Panc1 (cell line): Measurements from ENCODE around the gene EIF3L. TPM values are rescaled to one million over a fixed set of nuclear protein-coding genes. Genes with fewer than 3 reads are reported as not detected.

ENCODE experiments used
- ATAC-seq: fragments of 200-7000 bp; cut with Tn5 transposase; 2 replicates; pipeline ENCODE4 v1.9.1; 2020; ENCODE audit warnings: mild to moderate bottlenecking, moderate library complexity
- BruUV-seq: library from RNA; stranded (reverse); fragments of 400-500 nt; replicated peaks from 2 replicates; lab custom pipeline; 2021; lab: Mats Ljungman, UMichigan
- CTCF ChIA-PET: fragments of 300-600 bp; sonication (Branson Sonifier 250); formaldehyde crosslinking; loops from one replicate; lab custom pipeline; 2022; ENCODE audit warnings: antibody characterized with exemption; lab: Charles Lee
- POLR2A ChIA-PET: fragments of 300-600 bp; sonication (Branson Sonifier 250); formaldehyde crosslinking; loops from one replicate; lab custom pipeline; 2022; ENCODE audit warnings: antibody characterized with exemption; lab: Charles Lee
- DNase-seq: peaks from one replicate; pipeline ENCODE4 v3.0.0-alpha.2; 2010; ENCODE audit warnings: low read depth, low spot score
- H3K27ac ChIP-seq: 2 replicates; pipeline ENCODE4 v1.5.1; 2011; ENCODE audit warnings: mild to moderate bottlenecking, low read length, inconsistent platforms
- H3K27me3 ChIP-seq: fragments of 200-500 bp; sonication (Bioruptor generic); 2 replicates; pipeline ENCODE4 v1.6.0; 2014; ENCODE audit warnings: low read length, inconsistent platforms; ENCODE audit not compliant: control insufficient read depth, insufficient read depth
- H3K36me3 ChIP-seq: fragments of 200-500 bp; sonication (Bioruptor generic); 2 replicates; pipeline ENCODE4 v1.5.1; 2014; ENCODE audit warnings: inconsistent platforms, mild to moderate bottlenecking, low read length, moderate library complexity; ENCODE audit not compliant: control insufficient read depth, insufficient read depth
- H3K4me1 ChIP-seq: 2 replicates; pipeline ENCODE4 v1.5.1; 2011; ENCODE audit warnings: inconsistent platforms, mild to moderate bottlenecking, low read length, moderate library complexity; ENCODE audit not compliant: control insufficient read depth, insufficient read depth
- H3K4me3 ChIP-seq, 2 experiments: 2 replicates each; pipeline ENCODE4 v1.5.1; 2011 to 2012; ENCODE audit warnings: low read depth in 2 of 2, low read length in 2 of 2, mild to moderate bottlenecking in 2 of 2, inconsistent platforms in 1 of 2, moderate library complexity in 1 of 2
- H3K9me3 ChIP-seq: fragments of 200-500 bp; sonication (Bioruptor generic); 2 replicates; pipeline ENCODE4 v1.5.1; 2014; ENCODE audit warnings: low read depth, mild to moderate bottlenecking, inconsistent platforms, low read length, moderate library complexity; ENCODE audit not compliant: control insufficient read depth, insufficient read depth
- POLR2AphosphoS5 ChIP-seq: IDR thresholded peaks from 2 replicates; pipeline ENCODE4 v1.6.1; 2012; ENCODE audit warnings: mild to moderate bottlenecking, low read depth, low read length, moderate library complexity
- SIN3A ChIP-seq: IDR thresholded peaks from 2 replicates; pipeline ENCODE4 v1.6.1; 2012; ENCODE audit warnings: low read depth, mild to moderate bottlenecking, low read length, moderate library complexity, borderline replicate concordance; ENCODE audit not compliant: insufficient read depth
- TCF7L2 ChIP-seq: IDR thresholded peaks from 2 replicates; pipeline ENCODE4 v1.6.1; 2011; ENCODE audit warnings: mild to moderate bottlenecking, low read depth, low read length, inconsistent platforms
- in situ Hi-C: cut with HindIII; loops from 2 replicates; pipeline ENCODE4 v1.10.0; 2016; ENCODE audit warnings: low sequenced_read_pairs, low pct_unique_long_range_greater_than_20kb
- intact Hi-C: fragments of 100-400 bp; cut with micrococcal nuclease; formaldehyde crosslinking; loops from one replicate; pipeline ENCODE4 v1.10.0; 2022; ENCODE audit not compliant: unreplicated experiment
- total RNA-seq: library from RNA; stranded (reverse); gene quantifications from one replicate; pipeline ENCODE4 v1.2.1, GENCODE V29; 2021; ENCODE audit not compliant: unreplicated experiment
- TF ChIP-seq, protein P1 (sequence below): fragments of 450-650 bp; IDR thresholded peaks from 2 replicates; pipeline ENCODE4 v1.5.1; 2017; ENCODE audit warnings: mild to moderate bottlenecking
- TF ChIP-seq, protein P2 (sequence below), 2 experiments: IDR thresholded peaks; 2 replicates each; pipeline ENCODE4 v1.6.1; 2011 to 2012; ENCODE audit warnings: low read depth in 2 of 2, control low read depth in 1 of 2, low read length in 1 of 2, mild to moderate bottlenecking in 1 of 2, moderate library complexity in 1 of 2; ENCODE audit not compliant: insufficient read depth in 1 of 2

EIF3L gene
- total RNA-seq, 1 experiment from 2014 or later = 211 TPM

GRCh38 chr22:37924386-37925065 is 75.3 kb downstream of the EIF3L start:
- ChIA-PET POLR2A (interaction anchor here (0.6 kb wide), 1 partner anchor 46 kb away, joined by 16 read pairs; no protein-coding TSS in a partner anchor), CTCF (no interaction called here)
- ATAC-seq (no peak), DNase-seq (no peak)
- no peaks in the 10 kb centered on the region for H3K4me1 ChIP-seq
- H3K4me3 ChIP-seq = no peak overlapping the region
- BruUV-seq = no TSS peak
- no peaks in the 10 kb centered on the region for H3K36me3 ChIP-seq
- no peak overlapping the region for H3K27ac ChIP-seq
- TF ChIP-seq, protein P1, sequence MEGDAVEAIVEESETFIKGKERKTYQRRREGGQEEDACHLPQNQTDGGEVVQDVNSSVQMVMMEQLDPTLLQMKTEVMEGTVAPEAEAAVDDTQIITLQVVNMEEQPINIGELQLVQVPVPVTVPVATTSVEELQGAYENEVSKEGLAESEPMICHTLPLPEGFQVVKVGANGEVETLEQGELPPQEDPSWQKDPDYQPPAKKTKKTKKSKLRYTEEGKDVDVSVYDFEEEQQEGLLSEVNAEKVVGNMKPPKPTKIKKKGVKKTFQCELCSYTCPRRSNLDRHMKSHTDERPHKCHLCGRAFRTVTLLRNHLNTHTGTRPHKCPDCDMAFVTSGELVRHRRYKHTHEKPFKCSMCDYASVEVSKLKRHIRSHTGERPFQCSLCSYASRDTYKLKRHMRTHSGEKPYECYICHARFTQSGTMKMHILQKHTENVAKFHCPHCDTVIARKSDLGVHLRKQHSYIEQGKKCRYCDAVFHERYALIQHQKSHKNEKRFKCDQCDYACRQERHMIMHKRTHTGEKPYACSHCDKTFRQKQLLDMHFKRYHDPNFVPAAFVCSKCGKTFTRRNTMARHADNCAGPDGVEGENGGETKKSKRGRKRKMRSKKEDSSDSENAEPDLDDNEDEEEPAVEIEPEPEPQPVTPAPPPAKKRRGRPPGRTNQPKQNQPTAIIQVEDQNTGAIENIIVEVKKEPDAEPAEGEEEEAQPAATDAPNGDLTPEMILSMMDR = no peak
- TF ChIP-seq, protein P2, sequence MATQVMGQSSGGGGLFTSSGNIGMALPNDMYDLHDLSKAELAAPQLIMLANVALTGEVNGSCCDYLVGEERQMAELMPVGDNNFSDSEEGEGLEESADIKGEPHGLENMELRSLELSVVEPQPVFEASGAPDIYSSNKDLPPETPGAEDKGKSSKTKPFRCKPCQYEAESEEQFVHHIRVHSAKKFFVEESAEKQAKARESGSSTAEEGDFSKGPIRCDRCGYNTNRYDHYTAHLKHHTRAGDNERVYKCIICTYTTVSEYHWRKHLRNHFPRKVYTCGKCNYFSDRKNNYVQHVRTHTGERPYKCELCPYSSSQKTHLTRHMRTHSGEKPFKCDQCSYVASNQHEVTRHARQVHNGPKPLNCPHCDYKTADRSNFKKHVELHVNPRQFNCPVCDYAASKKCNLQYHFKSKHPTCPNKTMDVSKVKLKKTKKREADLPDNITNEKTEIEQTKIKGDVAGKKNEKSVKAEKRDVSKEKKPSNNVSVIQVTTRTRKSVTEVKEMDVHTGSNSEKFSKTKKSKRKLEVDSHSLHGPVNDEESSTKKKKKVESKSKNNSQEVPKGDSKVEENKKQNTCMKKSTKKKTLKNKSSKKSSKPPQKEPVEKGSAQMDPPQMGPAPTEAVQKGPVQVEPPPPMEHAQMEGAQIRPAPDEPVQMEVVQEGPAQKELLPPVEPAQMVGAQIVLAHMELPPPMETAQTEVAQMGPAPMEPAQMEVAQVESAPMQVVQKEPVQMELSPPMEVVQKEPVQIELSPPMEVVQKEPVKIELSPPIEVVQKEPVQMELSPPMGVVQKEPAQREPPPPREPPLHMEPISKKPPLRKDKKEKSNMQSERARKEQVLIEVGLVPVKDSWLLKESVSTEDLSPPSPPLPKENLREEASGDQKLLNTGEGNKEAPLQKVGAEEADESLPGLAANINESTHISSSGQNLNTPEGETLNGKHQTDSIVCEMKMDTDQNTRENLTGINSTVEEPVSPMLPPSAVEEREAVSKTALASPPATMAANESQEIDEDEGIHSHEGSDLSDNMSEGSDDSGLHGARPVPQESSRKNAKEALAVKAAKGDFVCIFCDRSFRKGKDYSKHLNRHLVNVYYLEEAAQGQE (IDR thresholded peaks at IDR 0.05; ENCODE audit: insufficient read depth in 1 of 2, low read depth in 2 of 2, low read length in 1 of 2) = no peak
- TF ChIP-seq POLR2AphosphoS5 (no peak), SIN3A (no peak), TCF7L2 (no peak)
- in situ Hi-C loops = no loop called here
- intact Hi-C loops = no loop called here
- no peaks in the 10 kb centered on the region for H3K27me3 ChIP-seq
- H3K9me3 ChIP-seq = no peaks in the 10 kb centered on the region

GRCh38 chr22:37925330-37925729 is 76.1 kb downstream of the EIF3L start:
- intact Hi-C loops (no loop called here), in situ Hi-C loops (no loop called here)
- Histone ChIP-seq H3K9me3 (no peaks in the 10 kb centered on the region), H3K27ac (no peak overlapping the region), H3K4me1 (no peaks in the 10 kb centered on the region), H3K4me3 (no peak overlapping the region), H3K27me3 (no peaks in the 10 kb centered on the region), H3K36me3 (no peaks in the 10 kb centered on the region)
- DNase-seq (no peak), ATAC-seq (no peak)
- ChIA-PET POLR2A (interaction anchor here (0.6 kb wide), 1 partner anchor 47 kb away, joined by 16 read pairs; no protein-coding TSS in a partner anchor), CTCF (no interaction called here)
- TF ChIP-seq POLR2AphosphoS5 (no peak), SIN3A (no peak), TCF7L2 (no peak)
- TF ChIP-seq, protein P1 = no peak
- TF ChIP-seq, protein P2 (IDR thresholded peaks at IDR 0.05; ENCODE audit: insufficient read depth in 1 of 2, low read depth in 2 of 2, low read length in 1 of 2) = no peak
- BruUV-seq = no TSS peak
